Adrenal gland (tissue), 5 donors: ENCODE results near the gene UBE2H.

Experiments used
- POLR2A ChIP-seq, 2 donors: fragments of 450-650 bp; IDR thresholded peaks; one replicate each; pipeline ENCODE4 v1.6.1; 2017; ENCODE audit warnings: antibody characterized with exemption in 2 of 2, mild to moderate bottlenecking in 2 of 2, moderate library complexity in 1 of 2
- TF ChIP-seq, protein P1 (sequence below), 6 experiments: fragments of 450-650 bp in 4 of 6; fragments of 200-600 bp in 2 of 6; sonication (generic) in 1 of 6; IDR thresholded peaks; 1 replicate in 5 of 6; 2 replicates in 1 of 6; pipeline versions ENCODE4 v1.5.1 to v1.8.0; 2016 to 2021; ENCODE audit warnings: antibody characterized with exemption in 6 of 6, mild to moderate bottlenecking in 2 of 6, moderate library complexity in 1 of 6
- donor health status: DM: no; HTN: no; CAD: no.

DNA sequence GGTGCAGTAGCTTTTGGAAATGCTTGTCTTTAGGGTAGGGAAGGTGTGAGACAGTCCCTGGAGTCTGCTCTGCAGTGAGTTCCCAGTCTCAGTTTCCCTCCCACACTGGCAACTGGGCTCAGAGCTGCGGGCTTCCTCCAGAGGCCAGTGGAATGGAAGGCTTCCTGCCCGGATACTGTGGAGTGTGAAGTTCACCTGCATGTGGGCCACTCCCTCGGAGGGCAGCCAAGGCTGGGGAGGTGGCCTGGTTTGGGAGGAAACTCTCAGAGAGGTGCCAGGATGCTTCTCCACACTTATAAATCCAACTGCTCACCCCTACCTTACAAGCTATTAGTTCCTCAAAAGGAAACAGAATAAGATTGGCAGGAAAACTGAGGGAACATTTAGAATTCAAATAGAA lies 18.1 kb upstream of the UBE2H start:
- no peak for TF ChIP-seq POLR2A (IDR thresholded peaks at IDR 0.05)
- TF ChIP-seq, protein P1, sequence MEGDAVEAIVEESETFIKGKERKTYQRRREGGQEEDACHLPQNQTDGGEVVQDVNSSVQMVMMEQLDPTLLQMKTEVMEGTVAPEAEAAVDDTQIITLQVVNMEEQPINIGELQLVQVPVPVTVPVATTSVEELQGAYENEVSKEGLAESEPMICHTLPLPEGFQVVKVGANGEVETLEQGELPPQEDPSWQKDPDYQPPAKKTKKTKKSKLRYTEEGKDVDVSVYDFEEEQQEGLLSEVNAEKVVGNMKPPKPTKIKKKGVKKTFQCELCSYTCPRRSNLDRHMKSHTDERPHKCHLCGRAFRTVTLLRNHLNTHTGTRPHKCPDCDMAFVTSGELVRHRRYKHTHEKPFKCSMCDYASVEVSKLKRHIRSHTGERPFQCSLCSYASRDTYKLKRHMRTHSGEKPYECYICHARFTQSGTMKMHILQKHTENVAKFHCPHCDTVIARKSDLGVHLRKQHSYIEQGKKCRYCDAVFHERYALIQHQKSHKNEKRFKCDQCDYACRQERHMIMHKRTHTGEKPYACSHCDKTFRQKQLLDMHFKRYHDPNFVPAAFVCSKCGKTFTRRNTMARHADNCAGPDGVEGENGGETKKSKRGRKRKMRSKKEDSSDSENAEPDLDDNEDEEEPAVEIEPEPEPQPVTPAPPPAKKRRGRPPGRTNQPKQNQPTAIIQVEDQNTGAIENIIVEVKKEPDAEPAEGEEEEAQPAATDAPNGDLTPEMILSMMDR (IDR thresholded peaks at IDR 0.05): no peak
